ENCODE measurements around the gene PTCRA. TPM values are rescaled to one million over a fixed set of nuclear protein-coding genes. Genes with fewer than 3 reads are reported as not detected.
"Not testable (repeated sequence)": the region's sequence is repeated elsewhere in the genome, so short reads cannot be mapped to it uniquely, and the experiment has no call there.

PTCRA gene
- total RNA-seq, 1 donor from 2014 or later: 0.55 TPM

GRCh38 chr6:42902429-42903263 lies 13.2 kb upstream of the PTCRA start:
- not testable (repeated sequence) for DNase-seq (ENCODE audit: low spot score)

- DNase-seq (ENCODE audit: low spot score): no peak
Observed at GRCh38 chr6:42904467-42904866, 11.4 kb upstream of the PTCRA start.

- no peak for DNase-seq (ENCODE audit: low spot score)
Observed at GRCh38 chr6:42907336-42907735, 8.5 kb upstream of the PTCRA start.

- DNase-seq (ENCODE audit: low spot score): no peak
Observed at GRCh38 chr6:42909835-42910234, 6.0 kb upstream of the PTCRA start.

- DNase-seq (ENCODE audit: low spot score): no peak
Observed at GRCh38 chr6:42911171-42912021, 4.5 kb upstream of the PTCRA start.

- DNase-seq (ENCODE audit: low spot score): no peak
Observed at GRCh38 chr6:42914546-42914945, 1.3 kb upstream of the PTCRA start.

GRCh38 chr6:42916288-42916687 lies 435 bp downstream of the PTCRA start:
- DNase-seq (ENCODE audit: low spot score): no peak

- DNase-seq (ENCODE audit: low spot score): no peak
Observed at GRCh38 chr6:42921801-42922200, 5.9 kb downstream of the PTCRA start.

- no peak for DNase-seq (ENCODE audit: low spot score)
Observed at GRCh38 chr6:42923666-42924065, 7.8 kb downstream of the PTCRA start.

- no peak for DNase-seq (ENCODE audit: low spot score)
Observed at GRCh38 chr6:42925248-42925857, 9.5 kb downstream of the PTCRA start.

GRCh38 chr6:42928986-42929820 lies 13.3 kb downstream of the PTCRA start, which contains the start of gene CNPY3:
Gene CNPY3 (plus strand): TSS chr6:42929480. CDS start chr6:42929571, 91 bp downstream.
- DNase-seq (ENCODE audit: low spot score): peak; percentile 93

GRCh38 chr6:42929821-42930360 lies 14.0 kb downstream of the PTCRA start:
- peak; percentile 49 for DNase-seq (ENCODE audit: low spot score)

GRCh38 chr6:42932412-42932811 lies 16.6 kb downstream of the PTCRA start:
- DNase-seq (ENCODE audit: low spot score): no peak

GRCh38 chr6:42933205-42933604 lies 17.4 kb downstream of the PTCRA start:
- DNase-seq (ENCODE audit: low spot score): no peak

GRCh38 chr6:42935322-42935721 lies 19.5 kb downstream of the PTCRA start:
- DNase-seq (ENCODE audit: low spot score): no peak

GRCh38 chr6:42936398-42936797 lies 20.5 kb downstream of the PTCRA start:
- no peak for DNase-seq (ENCODE audit: low spot score)

- DNase-seq (ENCODE audit: low spot score): no peak
Observed at GRCh38 chr6:42937548-42938427, 21.9 kb downstream of the PTCRA start.

GRCh38 chr6:42938428-42938796 lies 22.6 kb downstream of the PTCRA start:
- no peak for DNase-seq (ENCODE audit: low spot score)

- no peak for DNase-seq (ENCODE audit: low spot score)
Observed at GRCh38 chr6:42938987-42939809, 23.3 kb downstream of the PTCRA start.

Data from ureter (tissue), 1 donor.